ENCODE measurements around the gene ITPR2.

Gene ITPR2

DNA sequence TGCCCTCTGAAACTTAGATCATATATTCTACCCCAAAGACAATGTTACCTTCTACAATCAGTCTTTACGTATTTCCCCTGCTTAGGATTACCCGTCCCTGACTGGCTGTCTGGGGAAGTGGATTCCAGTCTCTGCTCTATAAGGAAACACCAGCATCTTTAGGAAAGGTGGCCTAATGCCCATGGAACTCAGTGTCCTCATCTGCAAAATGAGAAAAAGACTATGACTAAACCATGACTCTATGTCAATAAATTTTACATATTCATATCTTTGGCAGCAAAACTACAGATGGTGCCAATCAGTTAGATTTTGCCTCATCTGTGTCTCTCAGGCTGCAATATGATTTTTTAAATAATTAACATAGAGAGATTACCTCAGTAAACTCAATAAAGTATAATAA, 133.8 kb downstream of the ITPR2 start:
- Histone ChIP-seq H2BK120ac (ENCODE audit: low read depth, low read length) (no peak overlapping the region), H3K23ac (ENCODE audit: low read length in 2 of 2) (no peak overlapping the region), H2AFZ (ENCODE audit: low read depth, low read length) (no peak overlapping the region), H3K9ac (ENCODE audit: low read length) (no peak overlapping the region), H2BK5ac (ENCODE audit: low read depth, low read length, poor library complexity, severe bottlenecking) (no peak overlapping the region), H3K4me3 (ENCODE audit: insufficient read depth in 1 of 2, low read depth in 1 of 2, low read length in 2 of 2) (no peak overlapping the region), H2BK15ac (ENCODE audit: low read depth, poor library complexity, severe bottlenecking) (no peak overlapping the region), H3K18ac (ENCODE audit: low read depth in 1 of 2, low read length in 2 of 2) (no peak overlapping the region), H3K9me3 (ENCODE audit: control insufficient read depth, low read length) (no peaks in the 10 kb centered on the region), H3K4me2 (ENCODE audit: low read length, poor library complexity, severe bottlenecking) (no peak overlapping the region), H2AK5ac (ENCODE audit: low read length, severe bottlenecking) (no peak overlapping the region), H2BK12ac (ENCODE audit: low read length in 2 of 2) (no peak overlapping the region), H3K27ac (ENCODE audit: low read length, poor library complexity, severe bottlenecking) (no peak overlapping the region), H3K79me1 (replicated peaks; ENCODE audit: low read length, poor library complexity, severe bottlenecking) (peaks cover 7% of the 10 kb centered on the region), H3K4ac (ENCODE audit: low read depth in 1 of 2, low read length in 2 of 2) (no peak overlapping the region), H3K27me3 (ENCODE audit: control insufficient read depth in 1 of 2, insufficient read depth in 1 of 2, low read length in 2 of 2) (no peaks in the 10 kb centered on the region), H3K4me1 (ENCODE audit: control insufficient read depth, insufficient read depth, low read depth, low read length) (no peaks in the 10 kb centered on the region), H4K91ac (ENCODE audit: low read length) (no peak overlapping the region), H4K8ac (ENCODE audit: low read length) (no peak overlapping the region), H3K36me3 (ENCODE audit: control insufficient read depth in 1 of 2, insufficient read depth in 2 of 2, low read depth in 1 of 2, low read length in 2 of 2) (peaks cover 0 to 5% of the 10 kb centered on the region in 2 experiments), H3K14ac (ENCODE audit: low read length in 2 of 2) (no peak overlapping the region)
- DNase-seq: no peak
- WGBS: 95% methylated on average over 2 of the region's 2 CpGs

DNA sequence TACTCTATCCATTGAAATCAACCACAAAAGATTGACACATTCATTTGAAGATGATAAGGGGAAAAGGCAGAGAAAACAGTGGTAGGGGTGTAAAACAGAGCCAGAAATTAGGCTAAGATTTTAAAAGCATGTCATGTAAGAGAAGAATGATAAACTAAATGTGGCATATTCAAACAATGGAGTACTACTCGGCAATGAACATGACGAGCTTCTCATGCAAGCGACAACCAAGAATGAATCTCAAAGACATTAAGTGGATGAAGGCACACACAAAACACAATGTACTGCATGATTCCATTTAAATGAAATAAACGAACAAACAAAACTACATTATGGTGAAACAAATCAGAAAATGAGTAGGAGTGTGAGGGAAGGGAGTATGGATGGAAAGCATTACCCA, 134.8 kb downstream of the ITPR2 start:
- Histone ChIP-seq H3K27ac (ENCODE audit: low read length, poor library complexity, severe bottlenecking) (no peak overlapping the region), H3K18ac (ENCODE audit: low read depth in 1 of 2, low read length in 2 of 2) (no peak overlapping the region), H3K79me1 (replicated peaks; ENCODE audit: low read length, poor library complexity, severe bottlenecking) (peaks cover 7% of the 10 kb centered on the region), H3K4me1 (ENCODE audit: control insufficient read depth, insufficient read depth, low read depth, low read length) (no peaks in the 10 kb centered on the region), H2BK5ac (ENCODE audit: low read depth, low read length, poor library complexity, severe bottlenecking) (no peak overlapping the region), H2BK120ac (ENCODE audit: low read depth, low read length) (no peak overlapping the region), H3K27me3 (ENCODE audit: control insufficient read depth in 1 of 2, insufficient read depth in 1 of 2, low read length in 2 of 2) (no peaks in the 10 kb centered on the region), H3K9me3 (ENCODE audit: control insufficient read depth, low read length) (no peaks in the 10 kb centered on the region), H3K4me2 (ENCODE audit: low read length, poor library complexity, severe bottlenecking) (no peak overlapping the region), H2BK12ac (ENCODE audit: low read length in 2 of 2) (no peak overlapping the region), H3K36me3 (ENCODE audit: control insufficient read depth in 1 of 2, insufficient read depth in 2 of 2, low read depth in 1 of 2, low read length in 2 of 2) (peaks cover 0 to 5% of the 10 kb centered on the region in 2 experiments), H3K4ac (ENCODE audit: low read depth in 1 of 2, low read length in 2 of 2) (no peak overlapping the region), H2AFZ (ENCODE audit: low read depth, low read length) (no peak overlapping the region), H3K9ac (ENCODE audit: low read length) (no peak overlapping the region), H3K23ac (ENCODE audit: low read length in 2 of 2) (no peak overlapping the region), H2AK5ac (ENCODE audit: low read length, severe bottlenecking) (no peak overlapping the region), H2BK15ac (ENCODE audit: low read depth, poor library complexity, severe bottlenecking) (no peak overlapping the region), H4K8ac (ENCODE audit: low read length) (no peak overlapping the region), H3K14ac (ENCODE audit: low read length in 2 of 2) (no peak overlapping the region), H3K4me3 (ENCODE audit: insufficient read depth in 1 of 2, low read depth in 1 of 2, low read length in 2 of 2) (no peak overlapping the region), H4K91ac (ENCODE audit: low read length) (no peak overlapping the region)
- DNase-seq: no peak
- 100% methylated on average over 3 of the region's 4 CpGs for WGBS

DNA sequence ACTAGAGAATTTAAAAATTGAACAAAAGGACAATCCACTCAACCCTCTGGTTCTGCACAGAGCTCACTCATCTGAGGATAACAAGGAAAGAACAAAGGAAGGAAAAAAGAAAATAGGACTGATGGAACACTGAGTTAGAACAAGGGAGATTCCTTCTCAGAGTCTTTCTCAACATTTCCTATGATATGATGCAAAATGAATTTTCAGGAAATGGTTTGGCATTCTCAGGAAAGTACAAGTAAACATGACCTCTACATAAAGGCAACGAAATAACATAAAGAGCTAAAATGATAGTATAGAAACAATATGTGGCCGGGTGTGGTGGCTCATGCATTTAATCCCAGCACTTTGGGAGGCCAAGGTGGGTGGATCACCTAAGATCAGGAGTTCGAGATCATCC, 135.8 kb downstream of the ITPR2 start:
- H2BK12ac ChIP-seq (ENCODE audit: low read length in 2 of 2): no peak overlapping the region
- no peaks in the 10 kb centered on the region for H3K9me3 ChIP-seq (ENCODE audit: control insufficient read depth, low read length)
- no peak overlapping the region for H3K4me3 ChIP-seq (ENCODE audit: insufficient read depth in 1 of 2, low read depth in 1 of 2, low read length in 2 of 2)
- no peak overlapping the region for H4K8ac ChIP-seq (ENCODE audit: low read length)
- H2BK15ac ChIP-seq (ENCODE audit: low read depth, poor library complexity, severe bottlenecking): no peak overlapping the region
- peak; percentile 36 for DNase-seq
- H3K79me1 ChIP-seq (replicated peaks; ENCODE audit: low read length, poor library complexity, severe bottlenecking): peaks cover 8% of the 10 kb centered on the region
- H3K27me3 ChIP-seq (ENCODE audit: control insufficient read depth in 1 of 2, insufficient read depth in 1 of 2, low read length in 2 of 2): no peaks in the 10 kb centered on the region
- H2BK5ac ChIP-seq (ENCODE audit: low read depth, low read length, poor library complexity, severe bottlenecking): no peak overlapping the region
- H3K23ac ChIP-seq (ENCODE audit: low read length in 2 of 2): no peak overlapping the region
- H2AK5ac ChIP-seq (ENCODE audit: low read length, severe bottlenecking): no peak overlapping the region
- WGBS: 89% methylated on average over 2 of the region's 3 CpGs
- H3K4me1 ChIP-seq (ENCODE audit: control insufficient read depth, insufficient read depth, low read depth, low read length): no peaks in the 10 kb centered on the region
- no peak overlapping the region for H3K18ac ChIP-seq (ENCODE audit: low read depth in 1 of 2, low read length in 2 of 2)
- H4K91ac ChIP-seq (ENCODE audit: low read length): no peak overlapping the region
- no peak overlapping the region for H3K14ac ChIP-seq (ENCODE audit: low read length in 2 of 2)
- H3K4ac ChIP-seq (ENCODE audit: low read depth in 1 of 2, low read length in 2 of 2): no peak overlapping the region
- no peak overlapping the region for H3K27ac ChIP-seq (ENCODE audit: low read length, poor library complexity, severe bottlenecking)
- H2AFZ ChIP-seq (ENCODE audit: low read depth, low read length): no peak overlapping the region
- H3K9ac ChIP-seq (ENCODE audit: low read length): no peak overlapping the region
- no peak overlapping the region for H3K4me2 ChIP-seq (ENCODE audit: low read length, poor library complexity, severe bottlenecking)
- no peak overlapping the region for H2BK120ac ChIP-seq (ENCODE audit: low read depth, low read length)
- peaks cover 0 to 5% of the 10 kb centered on the region in 2 experiments for H3K36me3 ChIP-seq (ENCODE audit: control insufficient read depth in 1 of 2, insufficient read depth in 2 of 2, low read depth in 1 of 2, low read length in 2 of 2)

- Histone ChIP-seq H3K4ac (ENCODE audit: low read depth in 1 of 2, low read length in 2 of 2) (no peak overlapping the region), H2AFZ (ENCODE audit: low read depth, low read length) (no peak overlapping the region), H3K18ac (ENCODE audit: low read depth in 1 of 2, low read length in 2 of 2) (peak overlapping the region in 1 of 2 experiments; percentile 30), H3K4me1 (ENCODE audit: control insufficient read depth, insufficient read depth, low read depth, low read length) (no peaks in the 10 kb centered on the region), H4K91ac (ENCODE audit: low read length) (peak overlapping the region; percentile 37), H3K36me3 (ENCODE audit: control insufficient read depth in 1 of 2, insufficient read depth in 2 of 2, low read depth in 1 of 2, low read length in 2 of 2) (peaks cover 0 to 5% of the 10 kb centered on the region in 2 experiments), H3K27me3 (ENCODE audit: control insufficient read depth in 1 of 2, insufficient read depth in 1 of 2, low read length in 2 of 2) (no peaks in the 10 kb centered on the region), H3K9ac (ENCODE audit: low read length) (no peak overlapping the region), H2BK5ac (ENCODE audit: low read depth, low read length, poor library complexity, severe bottlenecking) (no peak overlapping the region), H3K9me3 (ENCODE audit: control insufficient read depth, low read length) (no peaks in the 10 kb centered on the region), H3K4me2 (ENCODE audit: low read length, poor library complexity, severe bottlenecking) (no peak overlapping the region), H2AK5ac (ENCODE audit: low read length, severe bottlenecking) (no peak overlapping the region), H2BK12ac (ENCODE audit: low read length in 2 of 2) (peak overlapping the region in 1 of 2 experiments; percentile 25), H3K14ac (ENCODE audit: low read length in 2 of 2) (no peak overlapping the region), H3K4me3 (ENCODE audit: insufficient read depth in 1 of 2, low read depth in 1 of 2, low read length in 2 of 2) (no peak overlapping the region), H3K79me1 (replicated peaks; ENCODE audit: low read length, poor library complexity, severe bottlenecking) (peaks cover 8% of the 10 kb centered on the region), H3K27ac (ENCODE audit: low read length, poor library complexity, severe bottlenecking) (no peak overlapping the region), H2BK120ac (ENCODE audit: low read depth, low read length) (no peak overlapping the region), H2BK15ac (ENCODE audit: low read depth, poor library complexity, severe bottlenecking) (no peak overlapping the region), H4K8ac (ENCODE audit: low read length) (peak overlapping the region; percentile 27), H3K23ac (ENCODE audit: low read length in 2 of 2) (peak overlapping the region in 1 of 2 experiments; percentile 74)
- WGBS: 72% methylated on average over 7 of the region's 7 CpGs
- DNase-seq: peak; percentile 69
These were observed 136.3 kb downstream of the ITPR2 start for GRCh38 chr12:26696613-26697092.

Measured in mesenchymal stem cell (in vitro differentiated cells and primary cell).